Colonic mucosa (tissue), 4 donors: ENCODE measurements around the gene AFF3. TPM values are rescaled to one million over a fixed set of nuclear protein-coding genes. Genes with fewer than 3 reads are reported as not detected.

Experiments
- DNase-seq: peaks from one replicate; pipeline ENCODE4 v3.0.0-alpha.2; 2020
- H3K27ac ChIP-seq: fragments of 200-600 bp; one replicate; pipeline ENCODE4 v1.8.0; 2021
- H3K27me3 ChIP-seq: fragments of 200-600 bp; one replicate; pipeline ENCODE4 v1.8.0; 2021
- H3K36me3 ChIP-seq: fragments of 200-600 bp; one replicate; pipeline ENCODE4 v1.8.0; 2021
- H3K4me1 ChIP-seq: fragments of 200-600 bp; one replicate; pipeline ENCODE4 v1.8.0; 2021; ENCODE audit warnings: mild to moderate bottlenecking
- H3K4me3 ChIP-seq: fragments of 200-600 bp; one replicate; pipeline ENCODE4 v1.8.0; 2021
- H3K9ac ChIP-seq, 2 donors: one replicate each; pipeline ENCODE4 v1.7.0; 2013; ENCODE audit warnings: control low read depth in 2 of 2, low read depth in 2 of 2, low read length in 2 of 2
- H3K9me3 ChIP-seq: fragments of 200-600 bp; one replicate; pipeline ENCODE4 v1.8.0; 2021
- intact Hi-C: fragments of 100-400 bp; cut with DNase I; formaldehyde crosslinking; loops from one replicate; pipeline ENCODE4 v1.14.1; 2022
- total RNA-seq, 2 donors: library from RNA; stranded (reverse); fragmentation: NEBNext Ultra II Directional in 1 of 2; extraction: Animal tissue kit (Norgen Biotek cat#: 25700) in 1 of 2; gene quantifications; one replicate each; pipeline ENCODE4 v1.2.1, GENCODE V29; 2021
- TF ChIP-seq, protein P1 (sequence below): fragments of 200-600 bp; IDR thresholded peaks from one replicate; pipeline ENCODE4 v1.8.0; 2022; ENCODE audit warnings: antibody characterized with exemption, mild to moderate bottlenecking
- donor health status: healthy.
- donor health status: DM: no; HTN: no; CAD: no.
- donor health status: DM: no; HTN: no; CAD: no.

AFF3 gene
- total RNA-seq, 2 donors from 2014 or later: 0.86 to 2.6 TPM

DNA sequence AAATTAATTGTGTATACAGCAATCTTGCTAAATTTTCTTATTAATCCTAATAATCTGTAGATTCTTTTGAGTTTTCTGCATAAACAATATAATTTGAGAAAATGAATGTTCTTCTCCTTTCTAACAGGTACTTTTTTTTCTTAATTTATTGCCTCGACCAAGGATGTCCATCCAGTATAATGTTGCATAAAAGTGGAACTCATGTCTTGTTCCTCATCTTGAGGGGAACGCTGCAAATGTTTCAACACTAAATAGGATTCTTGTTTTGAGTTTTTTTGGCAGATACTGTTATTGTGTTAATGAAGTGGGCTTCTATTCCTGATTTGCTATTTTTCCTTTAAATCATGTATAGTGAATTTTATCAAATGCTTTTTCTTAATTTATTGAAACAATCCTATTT lies 408.2 kb downstream of the AFF3 start:
- DNase-seq: no peak
- H3K9ac ChIP-seq: no peak overlapping the region
- H3K4me1 ChIP-seq: no peaks in the 10 kb centered on the region
- TF ChIP-seq, protein P1, sequence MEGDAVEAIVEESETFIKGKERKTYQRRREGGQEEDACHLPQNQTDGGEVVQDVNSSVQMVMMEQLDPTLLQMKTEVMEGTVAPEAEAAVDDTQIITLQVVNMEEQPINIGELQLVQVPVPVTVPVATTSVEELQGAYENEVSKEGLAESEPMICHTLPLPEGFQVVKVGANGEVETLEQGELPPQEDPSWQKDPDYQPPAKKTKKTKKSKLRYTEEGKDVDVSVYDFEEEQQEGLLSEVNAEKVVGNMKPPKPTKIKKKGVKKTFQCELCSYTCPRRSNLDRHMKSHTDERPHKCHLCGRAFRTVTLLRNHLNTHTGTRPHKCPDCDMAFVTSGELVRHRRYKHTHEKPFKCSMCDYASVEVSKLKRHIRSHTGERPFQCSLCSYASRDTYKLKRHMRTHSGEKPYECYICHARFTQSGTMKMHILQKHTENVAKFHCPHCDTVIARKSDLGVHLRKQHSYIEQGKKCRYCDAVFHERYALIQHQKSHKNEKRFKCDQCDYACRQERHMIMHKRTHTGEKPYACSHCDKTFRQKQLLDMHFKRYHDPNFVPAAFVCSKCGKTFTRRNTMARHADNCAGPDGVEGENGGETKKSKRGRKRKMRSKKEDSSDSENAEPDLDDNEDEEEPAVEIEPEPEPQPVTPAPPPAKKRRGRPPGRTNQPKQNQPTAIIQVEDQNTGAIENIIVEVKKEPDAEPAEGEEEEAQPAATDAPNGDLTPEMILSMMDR: no peak
- no peaks in the 10 kb centered on the region for H3K36me3 ChIP-seq
- H3K27me3 ChIP-seq: no peaks in the 10 kb centered on the region
- no peak overlapping the region for H3K4me3 ChIP-seq
- no peaks in the 10 kb centered on the region for H3K9me3 ChIP-seq
- no peak overlapping the region for H3K27ac ChIP-seq
- intact Hi-C loops: no loop called here

DNA sequence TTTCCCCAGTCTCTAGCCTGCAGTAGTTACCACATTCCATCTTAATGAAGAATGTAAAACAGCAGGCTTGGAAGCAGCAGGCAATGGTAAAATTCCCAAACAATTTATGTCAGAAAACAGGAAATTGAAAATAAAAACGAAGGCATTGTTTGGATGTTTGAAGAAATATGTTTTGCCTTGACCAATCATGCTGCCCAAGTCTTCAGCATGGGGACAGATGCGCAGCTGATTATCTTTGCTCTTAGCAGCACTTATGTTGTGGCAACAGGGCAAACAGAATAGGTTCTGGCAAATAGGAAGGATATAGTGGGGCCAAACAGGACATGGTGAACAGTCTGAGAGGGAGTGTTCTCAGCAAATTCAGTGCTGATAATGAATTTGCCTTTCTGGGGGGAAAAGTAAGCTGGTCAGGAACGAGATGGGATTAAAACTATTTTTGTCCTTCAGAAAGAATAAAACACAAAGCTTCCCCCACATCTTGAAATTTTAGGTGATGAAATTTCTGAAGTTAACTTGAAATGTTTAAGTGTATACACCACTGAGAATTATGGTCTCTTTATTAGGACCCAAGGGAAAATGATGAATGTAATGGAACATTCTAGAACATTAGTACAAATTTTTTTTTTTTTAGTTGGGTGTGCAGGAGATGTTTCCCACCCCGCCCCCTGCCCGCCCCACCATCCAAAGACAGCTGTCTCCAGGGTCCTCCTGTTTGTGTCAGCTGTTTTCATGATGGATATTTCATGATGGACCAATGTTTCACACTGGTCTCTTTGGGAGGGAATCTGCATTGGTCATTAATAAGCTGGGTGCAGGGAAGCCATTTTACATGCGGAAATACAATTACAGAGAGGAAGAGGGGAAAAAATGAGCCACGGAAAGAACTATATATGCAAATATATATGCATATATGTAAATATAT lies 413.0 kb downstream of the AFF3 start:
- TF ChIP-seq, protein P1: no peak
- intact Hi-C loops: no loop called here
- no peak for DNase-seq
- no peak overlapping the region for H3K9ac ChIP-seq
- H3K4me1 ChIP-seq: no peaks in the 10 kb centered on the region
- no peak overlapping the region for H3K4me3 ChIP-seq
- H3K36me3 ChIP-seq: no peaks in the 10 kb centered on the region
- no peak overlapping the region for H3K27ac ChIP-seq
- no peaks in the 10 kb centered on the region for H3K27me3 ChIP-seq
- H3K9me3 ChIP-seq: no peaks in the 10 kb centered on the region

DNA sequence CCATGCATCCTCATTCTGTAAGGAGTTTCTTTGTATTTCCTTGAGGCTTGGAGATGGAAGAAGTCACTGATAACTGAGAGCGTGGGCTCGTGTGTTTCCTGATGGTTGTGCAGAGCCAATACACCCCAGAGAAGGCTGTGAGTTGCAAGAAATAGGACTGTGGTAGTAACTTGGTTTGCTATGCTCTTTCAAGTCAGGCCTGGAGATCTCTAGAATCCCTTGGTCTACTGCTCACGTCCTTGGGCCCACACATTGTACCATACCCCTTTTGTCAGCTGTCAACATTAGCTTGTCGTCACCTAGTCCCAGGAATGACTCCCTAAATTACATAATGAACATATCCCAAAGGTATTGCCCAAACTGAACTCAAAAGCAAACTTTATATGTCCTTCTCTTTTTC lies 414.2 kb downstream of the AFF3 start:
- H3K4me1 ChIP-seq: no peaks in the 10 kb centered on the region
- H3K9ac ChIP-seq: no peak overlapping the region
- H3K9me3 ChIP-seq: no peaks in the 10 kb centered on the region
- no peaks in the 10 kb centered on the region for H3K36me3 ChIP-seq
- TF ChIP-seq, protein P1: no peak
- H3K27ac ChIP-seq: no peak overlapping the region
- DNase-seq: no peak
- H3K4me3 ChIP-seq: no peak overlapping the region
- intact Hi-C loops: no loop called here
- H3K27me3 ChIP-seq: no peaks in the 10 kb centered on the region

DNA sequence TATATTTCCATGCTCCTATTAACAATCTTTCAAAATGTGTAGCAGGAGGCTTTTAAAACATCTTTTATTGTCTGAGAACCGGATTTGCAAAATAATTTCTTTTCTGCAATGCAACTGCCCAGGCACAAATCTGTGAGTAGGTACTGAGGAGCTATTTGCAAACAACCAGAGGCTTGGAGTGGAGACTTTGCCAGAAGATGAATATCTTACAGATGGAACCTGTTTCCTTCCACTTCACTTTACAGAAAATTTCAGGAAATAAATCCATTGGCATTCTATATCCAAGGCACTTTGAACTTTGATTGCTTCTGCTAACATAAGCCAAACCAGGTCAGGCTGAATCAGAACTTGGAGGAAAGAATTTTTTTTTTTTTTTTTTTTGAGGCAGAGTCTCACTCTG lies 415.2 kb downstream of the AFF3 start:
- DNase-seq: no peak
- no peaks in the 10 kb centered on the region for H3K9me3 ChIP-seq
- no peaks in the 10 kb centered on the region for H3K4me1 ChIP-seq
- no peak overlapping the region for H3K9ac ChIP-seq
- no peaks in the 10 kb centered on the region for H3K36me3 ChIP-seq
- H3K27me3 ChIP-seq: no peaks in the 10 kb centered on the region
- intact Hi-C loops: no loop called here
- H3K4me3 ChIP-seq: no peak overlapping the region
- no peak overlapping the region for H3K27ac ChIP-seq
- TF ChIP-seq, protein P1: no peak

DNA sequence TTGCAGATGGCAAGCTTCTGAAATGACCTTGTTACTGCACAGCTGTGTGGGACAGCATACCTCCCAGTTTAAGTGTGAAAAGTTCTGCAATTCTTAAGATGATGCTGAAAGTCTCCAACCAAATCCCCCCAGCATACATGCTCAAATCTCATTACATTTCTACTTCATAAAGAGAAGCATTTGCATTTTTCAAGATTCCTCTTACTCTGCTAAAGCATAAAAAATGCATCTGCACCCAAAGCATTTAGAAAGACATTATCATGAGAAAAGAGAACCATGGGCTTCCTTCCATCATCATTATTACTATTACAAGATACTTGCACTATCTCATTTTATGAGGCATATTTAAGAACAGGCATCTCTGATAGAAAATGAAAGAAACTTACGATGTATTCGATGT lies 415.7 kb downstream of the AFF3 start:
- Histone ChIP-seq H3K4me1 (no peaks in the 10 kb centered on the region), H3K27me3 (no peaks in the 10 kb centered on the region), H3K4me3 (no peak overlapping the region), H3K9ac (no peak overlapping the region), H3K36me3 (no peaks in the 10 kb centered on the region), H3K9me3 (no peaks in the 10 kb centered on the region), H3K27ac (no peak overlapping the region)
- intact Hi-C loops: no loop called here
- DNase-seq: no peak
- TF ChIP-seq, protein P1: no peak
